GM18499 (cell line): ENCODE results near the gene NHLRC3.
"Not testable (repeated sequence)": the region's sequence is repeated elsewhere in the genome, so short reads cannot be mapped to it uniquely, and the experiment has no call there.

Source experiments
- ATAC-seq: cut with Tn5 transposase; IDR thresholded peaks from one replicate; pipeline ENCODE4 v1.9.1; 2021; ENCODE audit warnings: moderate number of reproducible peaks; ENCODE audit not compliant: insufficient read depth, unreplicated experiment

The NHLRC3 gene, protein sequence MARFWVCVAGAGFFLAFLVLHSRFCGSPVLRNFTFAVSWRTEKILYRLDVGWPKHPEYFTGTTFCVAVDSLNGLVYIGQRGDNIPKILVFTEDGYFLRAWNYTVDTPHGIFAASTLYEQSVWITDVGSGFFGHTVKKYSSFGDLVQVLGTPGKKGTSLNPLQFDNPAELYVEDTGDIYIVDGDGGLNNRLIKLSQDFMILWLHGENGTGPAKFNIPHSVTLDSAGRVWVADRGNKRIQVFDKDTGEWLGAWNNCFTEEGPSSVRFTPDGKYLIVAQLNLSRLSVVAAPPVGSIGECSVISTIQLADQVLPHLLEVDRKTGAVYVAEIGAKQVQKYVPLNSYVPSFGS

DNA sequence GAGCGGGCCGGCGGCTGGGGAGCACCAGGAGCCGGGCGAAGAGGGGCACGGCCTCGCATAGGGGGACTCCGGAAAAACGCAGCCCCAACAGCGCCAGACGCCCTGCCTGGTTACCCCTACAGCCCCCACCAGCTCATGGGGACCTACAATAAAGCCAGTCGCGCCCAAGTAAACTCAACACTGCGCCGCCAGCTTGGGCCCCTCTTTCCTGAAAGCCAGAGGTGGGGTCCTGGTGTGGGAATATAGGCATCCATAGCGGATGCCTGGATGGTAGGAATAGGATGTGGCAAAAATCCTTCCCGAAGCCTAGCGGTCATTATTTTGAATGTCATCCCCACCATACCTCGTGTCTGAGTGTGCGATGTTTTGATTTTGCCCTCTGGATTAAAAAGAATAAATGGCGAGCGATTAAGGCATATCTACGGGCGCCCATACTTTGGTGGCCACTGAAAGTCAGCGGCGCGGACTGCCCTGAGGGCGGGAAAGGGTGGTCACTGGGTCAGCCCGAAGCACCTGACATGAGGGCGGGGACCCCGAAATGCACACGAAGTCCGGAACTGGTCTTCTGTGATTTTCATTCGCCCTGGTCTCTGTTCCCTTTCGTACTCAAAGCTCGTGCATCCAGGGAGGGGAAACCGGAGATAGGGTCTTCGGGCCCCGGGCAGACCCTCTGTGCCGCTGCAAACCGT is at the start of gene NHLRC3, which contains the start of gene PROSER1:
Gene NHLRC3, plus strand, starts transcription at position 577 of the 689 bp plus-strand sequence. CDS start 184 bp downstream, outside the sequence.
Gene PROSER1, minus strand, starts transcription at position 210 of the 689 bp plus-strand sequence. CDS start 847 bp downstream, outside the sequence.
- ATAC-seq: peak; percentile 49

DNA sequence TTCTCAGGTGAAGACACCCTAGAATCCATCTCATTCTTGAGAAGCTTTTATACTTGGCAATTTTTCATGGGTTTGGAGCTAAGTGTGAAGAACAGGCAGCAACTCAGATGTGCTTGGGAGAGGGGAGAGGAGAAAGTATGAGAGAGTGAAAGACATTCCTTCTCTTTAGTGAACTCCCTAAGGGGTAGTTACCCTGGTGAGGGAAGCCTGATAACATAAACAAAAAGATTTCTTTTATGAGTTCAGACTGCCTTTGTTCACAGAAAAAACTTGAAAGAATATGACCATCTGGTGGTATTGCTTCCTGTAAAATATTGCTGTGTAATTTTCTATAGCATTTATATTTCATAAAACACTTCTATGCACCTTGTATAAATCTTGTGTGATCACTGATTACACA is 47.6 kb upstream of the NHLRC3 start, which contains the start of gene STOML3:
Gene STOML3, minus strand, starts transcription at position 139 of the 400 bp plus-strand sequence. Its CDS starts 110 bp downstream, at position 29.
- ATAC-seq: no peak

- ATAC-seq: no peak
Observed at GRCh38 chr13:38993381-38993780, 44.9 kb upstream of the NHLRC3 start.

DNA sequence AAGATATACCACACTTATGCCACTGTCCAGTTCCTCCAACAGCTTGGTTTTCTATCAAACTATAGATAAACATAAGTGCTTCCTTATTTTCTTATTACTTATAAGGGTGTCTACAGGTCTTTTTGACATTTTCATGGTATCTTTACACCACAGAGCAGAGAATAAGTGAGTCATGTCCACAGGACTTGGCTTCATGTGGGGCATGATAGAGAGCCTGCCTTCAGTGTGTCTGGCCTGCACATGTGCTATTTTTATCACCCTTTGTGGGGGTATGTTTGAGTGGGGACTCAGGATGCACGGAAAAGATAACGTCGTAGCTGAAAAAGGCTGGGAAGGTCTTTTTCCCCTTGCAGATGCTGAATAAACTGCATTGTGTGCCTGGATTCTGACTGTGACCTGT is 39.5 kb upstream of the NHLRC3 start:
- no peak for ATAC-seq

- not testable (repeated sequence) for ATAC-seq
Observed at GRCh38 chr13:39006371-39007111, 31.7 kb upstream of the NHLRC3 start.

GRCh38 chr13:39012608-39013007 is 25.6 kb upstream of the NHLRC3 start:
- no peak for ATAC-seq

- ATAC-seq: no peak
Observed at GRCh38 chr13:39013462-39013861, 24.8 kb upstream of the NHLRC3 start.

GRCh38 chr13:39016087-39016486 is 22.2 kb upstream of the NHLRC3 start:
- ATAC-seq: peak; percentile 70

DNA sequence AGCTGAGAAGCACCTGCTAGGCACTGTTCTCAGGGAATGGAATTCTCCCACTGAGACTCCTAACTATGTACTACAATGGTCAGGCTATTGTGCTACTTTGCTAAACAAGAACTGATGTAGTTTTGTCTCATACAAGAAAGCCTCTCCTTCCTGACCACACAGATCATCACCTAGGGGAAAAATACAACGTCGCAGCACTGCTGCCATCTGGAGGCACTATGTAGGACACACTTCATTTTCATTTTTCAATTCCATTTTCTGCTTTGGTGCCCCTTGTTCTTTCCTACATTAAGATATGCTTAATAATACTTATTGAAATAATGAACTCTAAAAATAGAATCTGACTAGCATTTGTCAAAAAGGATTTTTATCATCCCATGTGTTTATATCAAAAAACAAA is 21.5 kb upstream of the NHLRC3 start:
- peak; percentile 63 for ATAC-seq

DNA sequence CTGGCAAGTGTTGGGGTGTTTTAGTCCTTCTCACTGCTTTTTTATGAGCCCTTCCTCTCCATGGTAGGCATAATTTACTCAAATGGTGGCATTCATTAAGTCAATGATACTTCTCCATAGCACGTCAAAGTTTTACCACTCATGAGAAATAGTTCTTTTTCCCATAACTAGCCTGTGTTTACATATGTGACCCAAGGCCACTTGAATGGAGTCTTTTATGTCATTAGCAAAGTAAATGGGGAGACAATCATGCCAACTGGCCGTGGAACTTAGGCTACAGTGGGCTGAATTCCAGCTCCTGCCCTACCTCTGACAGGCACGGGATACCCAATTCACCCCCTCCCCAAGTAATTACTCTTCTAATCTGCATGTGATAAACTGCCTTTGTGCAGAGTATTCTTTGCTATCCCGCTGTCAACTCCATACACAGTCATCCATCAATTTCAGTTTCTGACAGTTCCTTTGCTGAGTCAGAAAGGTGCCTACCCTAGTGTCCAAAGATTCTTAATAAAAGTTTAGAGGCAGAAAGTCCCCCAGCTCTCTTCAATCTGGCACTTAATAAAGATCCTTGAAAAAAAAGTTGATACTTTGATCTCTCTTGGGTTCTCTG is 17.3 kb upstream of the NHLRC3 start:
- ATAC-seq: no peak

DNA sequence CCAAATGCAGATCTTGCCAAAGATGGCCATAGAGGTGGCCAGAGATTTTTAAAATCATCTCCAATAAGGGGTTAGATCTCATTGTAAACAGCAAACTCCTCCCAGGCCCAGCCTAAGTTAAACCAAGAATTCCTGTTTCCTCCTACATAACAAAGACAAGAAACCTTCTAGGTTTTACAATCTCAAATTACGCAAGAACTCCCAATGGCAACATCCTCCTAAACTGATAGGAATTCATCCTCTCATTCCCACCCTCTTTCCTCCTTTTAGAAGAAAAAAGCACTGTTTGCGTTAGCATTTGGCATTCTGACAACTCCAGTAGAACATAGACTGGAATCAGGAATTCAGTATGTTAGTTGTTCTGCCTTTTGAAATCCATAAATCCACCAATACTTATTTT is 14.9 kb upstream of the NHLRC3 start:
- ATAC-seq: no peak

- no peak for ATAC-seq
Observed at GRCh38 chr13:39023761-39024160, 14.5 kb upstream of the NHLRC3 start.

GRCh38 chr13:39025433-39025839 is 12.8 kb upstream of the NHLRC3 start:
- ATAC-seq: no peak

GRCh38 chr13:39032150-39032549 is 6.1 kb upstream of the NHLRC3 start:
- ATAC-seq: no peak

GRCh38 chr13:39034085-39034484 is 4.2 kb upstream of the NHLRC3 start:
- ATAC-seq: no peak

GRCh38 chr13:39035204-39035603 is 3.1 kb upstream of the NHLRC3 start:
- ATAC-seq: no peak

DNA sequence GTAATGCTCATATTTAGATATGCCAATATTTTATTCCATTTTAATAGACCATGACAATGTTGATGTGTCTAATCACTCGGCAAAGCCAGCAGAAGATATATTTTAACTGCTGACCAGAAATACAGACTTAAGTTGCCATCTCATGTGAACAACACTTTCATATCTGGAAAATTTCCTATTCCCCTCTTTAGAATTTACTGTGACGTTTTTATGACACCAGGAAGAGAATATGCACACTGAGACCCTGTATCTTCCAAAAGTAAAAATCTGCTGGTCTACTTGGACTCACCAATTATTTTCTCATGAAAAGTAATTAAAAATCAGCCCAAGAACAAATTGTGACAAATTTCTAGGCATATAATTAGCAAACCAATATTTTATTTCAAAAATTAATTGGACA is 2.5 kb upstream of the NHLRC3 start:
- ATAC-seq: no peak

DNA sequence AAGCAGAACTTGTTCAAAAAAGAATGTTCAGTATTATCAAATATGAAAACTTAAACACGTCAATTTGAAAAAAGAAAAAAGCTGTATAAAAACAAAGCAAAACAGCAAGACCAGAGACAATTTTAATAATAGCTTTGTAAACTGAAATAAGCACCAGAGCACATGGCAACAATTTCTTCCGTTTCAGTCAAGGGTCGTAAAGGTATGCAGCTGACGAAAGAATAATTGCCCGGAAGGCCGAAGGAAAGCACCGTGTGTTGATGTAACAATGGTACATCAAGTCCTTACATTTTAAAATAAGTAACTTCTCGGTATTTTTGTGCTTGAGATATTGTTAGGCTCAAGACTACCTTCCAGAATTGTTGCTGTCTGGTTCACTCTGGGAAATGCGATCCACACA is 2.0 kb upstream of the NHLRC3 start:
- no peak for ATAC-seq

- no peak for ATAC-seq
Observed at GRCh38 chr13:39037410-39037879, 811 bp upstream of the NHLRC3 start.

- no peak for ATAC-seq
Observed at GRCh38 chr13:39038569-39039030, 344 bp downstream of the NHLRC3 start.
